ENCODE data around the gene RBM14.

DNA sequence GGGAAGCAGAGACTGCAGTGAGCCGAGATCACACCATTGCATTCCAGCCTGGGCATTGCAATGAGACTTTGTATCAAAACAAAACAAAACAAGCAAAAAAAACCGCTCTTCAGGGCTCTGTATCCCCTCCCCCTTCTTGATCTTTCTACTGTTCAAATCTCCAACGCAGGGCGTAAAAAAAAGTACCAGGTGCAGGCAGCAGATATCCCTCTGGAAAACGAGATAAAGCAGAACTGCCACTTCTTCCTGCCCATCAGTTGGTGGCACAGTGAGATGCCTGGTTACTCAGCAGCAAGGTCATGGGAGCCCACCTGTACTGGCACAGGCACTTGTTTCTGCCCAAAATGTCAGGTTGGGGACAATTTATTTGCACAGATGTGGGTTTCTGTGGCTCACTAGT is 12.3 kb upstream of the RBM14 start:
- TF ChIP-seq, protein P1, sequence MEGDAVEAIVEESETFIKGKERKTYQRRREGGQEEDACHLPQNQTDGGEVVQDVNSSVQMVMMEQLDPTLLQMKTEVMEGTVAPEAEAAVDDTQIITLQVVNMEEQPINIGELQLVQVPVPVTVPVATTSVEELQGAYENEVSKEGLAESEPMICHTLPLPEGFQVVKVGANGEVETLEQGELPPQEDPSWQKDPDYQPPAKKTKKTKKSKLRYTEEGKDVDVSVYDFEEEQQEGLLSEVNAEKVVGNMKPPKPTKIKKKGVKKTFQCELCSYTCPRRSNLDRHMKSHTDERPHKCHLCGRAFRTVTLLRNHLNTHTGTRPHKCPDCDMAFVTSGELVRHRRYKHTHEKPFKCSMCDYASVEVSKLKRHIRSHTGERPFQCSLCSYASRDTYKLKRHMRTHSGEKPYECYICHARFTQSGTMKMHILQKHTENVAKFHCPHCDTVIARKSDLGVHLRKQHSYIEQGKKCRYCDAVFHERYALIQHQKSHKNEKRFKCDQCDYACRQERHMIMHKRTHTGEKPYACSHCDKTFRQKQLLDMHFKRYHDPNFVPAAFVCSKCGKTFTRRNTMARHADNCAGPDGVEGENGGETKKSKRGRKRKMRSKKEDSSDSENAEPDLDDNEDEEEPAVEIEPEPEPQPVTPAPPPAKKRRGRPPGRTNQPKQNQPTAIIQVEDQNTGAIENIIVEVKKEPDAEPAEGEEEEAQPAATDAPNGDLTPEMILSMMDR (IDR thresholded peaks at IDR 0.05; ENCODE audit: extremely low read depth in 1 of 2, insufficient read depth in 1 of 2, low read depth in 1 of 2, low read length in 2 of 2), result no peak
- TF ChIP-seq POLR2A (IDR thresholded peaks at IDR 0.05; ENCODE audit: low read depth, low read length), result no peak
- no peak for TF ChIP-seq EZH2 (IDR thresholded peaks at IDR 0.05; ENCODE audit: borderline replicate concordance, low read depth, low read length, severe bottlenecking)
